ENCODE data around the gene PORCN.

DNA sequence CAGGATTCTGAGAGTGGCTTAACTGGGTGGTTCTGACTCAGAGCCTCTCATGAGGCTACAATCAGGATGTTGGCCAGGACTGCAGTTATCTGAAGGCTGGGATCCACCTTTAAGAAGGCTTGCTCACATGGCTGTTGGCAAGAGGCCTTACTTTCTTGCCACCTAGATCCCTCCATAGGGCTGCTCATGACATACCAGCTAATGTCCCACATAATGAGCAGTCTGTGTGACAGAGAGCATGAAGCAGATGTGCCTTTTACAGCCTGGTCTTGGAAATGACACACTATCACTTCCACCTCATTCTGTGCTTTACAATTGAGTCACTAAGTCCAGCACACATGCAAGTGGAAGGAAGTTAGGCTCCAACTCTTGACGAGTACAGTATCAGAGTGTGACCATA is 61.2 kb downstream of the PORCN start:
- TF ChIP-seq POLR2A (conservative IDR thresholded peaks at IDR 0.05) (no peak), CTCF (IDR thresholded peaks at IDR 0.05 in 2 of 3, conservative IDR thresholded peaks at IDR 0.05 in 1 of 3; ENCODE audit: insufficient read depth in 2 of 3, low read depth in 1 of 3, low read length in 3 of 3) (no peak), ZNF121 (CRISPR knock-in tag; conservative IDR thresholded peaks at IDR 0.05) (no peak), ZNF217 (CRISPR knock-in tag; IDR thresholded peaks at IDR 0.05) (no peak), XRCC3 (IDR thresholded peaks at IDR 0.05) (no peak), SIN3A (IDR thresholded peaks at IDR 0.05; ENCODE audit: borderline replicate concordance in 2 of 2, control insufficient read depth in 1 of 2, low read depth in 2 of 2, low read length in 2 of 2) (no peak), YBX1 (IDR thresholded peaks at IDR 0.05) (no peak), MEF2A (IDR thresholded peaks at IDR 0.05; ENCODE audit: control insufficient read depth, low read depth, low read length) (no peak), SMAD1 (IDR thresholded peaks at IDR 0.05; ENCODE audit: low read depth, low read length, partially characterized antibody) (no peak), ZNF586 (CRISPR knock-in tag; conservative IDR thresholded peaks at IDR 0.05) (no peak), GATA2 (CRISPR knock-in tag; IDR thresholded peaks at IDR 0.05) (no peak)
- TF ChIP-seq, protein P1, sequence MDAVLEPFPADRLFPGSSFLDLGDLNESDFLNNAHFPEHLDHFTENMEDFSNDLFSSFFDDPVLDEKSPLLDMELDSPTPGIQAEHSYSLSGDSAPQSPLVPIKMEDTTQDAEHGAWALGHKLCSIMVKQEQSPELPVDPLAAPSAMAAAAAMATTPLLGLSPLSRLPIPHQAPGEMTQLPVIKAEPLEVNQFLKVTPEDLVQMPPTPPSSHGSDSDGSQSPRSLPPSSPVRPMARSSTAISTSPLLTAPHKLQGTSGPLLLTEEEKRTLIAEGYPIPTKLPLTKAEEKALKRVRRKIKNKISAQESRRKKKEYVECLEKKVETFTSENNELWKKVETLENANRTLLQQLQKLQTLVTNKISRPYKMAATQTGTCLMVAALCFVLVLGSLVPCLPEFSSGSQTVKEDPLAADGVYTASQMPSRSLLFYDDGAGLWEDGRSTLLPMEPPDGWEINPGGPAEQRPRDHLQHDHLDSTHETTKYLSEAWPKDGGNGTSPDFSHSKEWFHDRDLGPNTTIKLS (IDR thresholded peaks at IDR 0.05; ENCODE audit: borderline replicate concordance, low read depth), result no peak
- TF ChIP-seq, protein P2, sequence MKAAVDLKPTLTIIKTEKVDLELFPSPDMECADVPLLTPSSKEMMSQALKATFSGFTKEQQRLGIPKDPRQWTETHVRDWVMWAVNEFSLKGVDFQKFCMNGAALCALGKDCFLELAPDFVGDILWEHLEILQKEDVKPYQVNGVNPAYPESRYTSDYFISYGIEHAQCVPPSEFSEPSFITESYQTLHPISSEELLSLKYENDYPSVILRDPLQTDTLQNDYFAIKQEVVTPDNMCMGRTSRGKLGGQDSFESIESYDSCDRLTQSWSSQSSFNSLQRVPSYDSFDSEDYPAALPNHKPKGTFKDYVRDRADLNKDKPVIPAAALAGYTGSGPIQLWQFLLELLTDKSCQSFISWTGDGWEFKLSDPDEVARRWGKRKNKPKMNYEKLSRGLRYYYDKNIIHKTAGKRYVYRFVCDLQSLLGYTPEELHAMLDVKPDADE (conservative IDR thresholded peaks at IDR 0.05; ENCODE audit: control insufficient read depth, low read depth, low read length), result no peak
